A549 (cell line): Measurements from ENCODE around the gene PIGC. TPM values are rescaled to one million over a fixed set of nuclear protein-coding genes. Genes with fewer than 3 reads are reported as not detected.

Experiments
- ATAC-seq, 2 experiments: fragments of 200-7000 bp in 1 of 2; fragments of >200 bp in 1 of 2; cut with Nextera tagmentation in 1 of 2; cut with Tn5 transposase in 1 of 2; 3 replicates each; pipeline versions ENCODE4 v1.8.0 to v1.9.1; 2018 to 2020; ENCODE audit warnings: mild to moderate bottlenecking in 1 of 2, moderate library complexity in 1 of 2
- CTCF ChIA-PET: fragments of 300-600 bp; sonication (Branson Sonifier 250); formaldehyde crosslinking; extraction: SDS; loops from one replicate; lab custom pipeline; 2021; ENCODE audit warnings: antibody characterized with exemption, inconsistent platforms; lab: Yijun Ruan, JAX
- POLR2A ChIA-PET: fragments of 350-600 bp; formaldehyde crosslinking; extraction: SDS; loops from one replicate; lab custom pipeline; 2021; ENCODE audit warnings: antibody characterized with exemption, inconsistent platforms; lab: Yijun Ruan, JAX
- DNase-seq, 2 experiments: peaks; one replicate each; pipeline versions ENCODE4 v3.0.0 to v3.0.0-alpha.2; 2011 to 2016; ENCODE audit warnings: low read depth in 1 of 2, low spot score in 1 of 2
- FAIRE-seq: peaks from 2 replicates; lab custom pipeline; 2011; peaks lifted over from hg19 to GRCh38; lab: Jason Lieb, UNC
- H3K27ac ChIP-seq, 2 experiments: fragments of >200 bp; sonication (Bioruptor Twin); formaldehyde crosslinking; 3 replicates each; pipeline ENCODE4 v1.5.1; 2016 to 2017
- H3K4me1 ChIP-seq: fragments of >200 bp; sonication (Bioruptor Twin); formaldehyde crosslinking; 3 replicates; pipeline ENCODE4 v1.6.1; 2016
- H3K4me2 ChIP-seq: fragments of >200 bp; sonication (Bioruptor Twin); formaldehyde crosslinking; 3 replicates; pipeline ENCODE4 v1.6.1; 2016
- H3K4me3 ChIP-seq: fragments of >200 bp; sonication (Bioruptor Twin); formaldehyde crosslinking; 3 replicates; pipeline ENCODE4 v1.5.1; 2016
- H3K9me3 ChIP-seq: fragments of >200 bp; sonication (Bioruptor Twin); formaldehyde crosslinking; 3 replicates; pipeline ENCODE4 v1.6.1; 2016
- CBX2 ChIP-seq: fragments of 200-600 bp; sonication (generic); IDR thresholded peaks from 2 replicates; pipeline ENCODE4 v1.6.1; 2016; ENCODE audit warnings: low read depth, mild to moderate bottlenecking, borderline replicate concordance
- CBX8 ChIP-seq: fragments of 200-600 bp; sonication (generic); IDR thresholded peaks from 2 replicates; pipeline ENCODE4 v1.6.1; 2016
- CHD4 ChIP-seq: fragments of 200-600 bp; sonication (generic); IDR thresholded peaks from 2 replicates; pipeline ENCODE4 v1.6.1; 2016; ENCODE audit warnings: antibody characterized with exemption, mild to moderate bottlenecking, borderline replicate concordance
- EHMT2 ChIP-seq: fragments of 200-600 bp; sonication (generic); IDR thresholded peaks from 2 replicates; pipeline ENCODE4 v1.6.1; 2016; ENCODE audit warnings: antibody characterized with exemption, low read depth, mild to moderate bottlenecking, moderate library complexity
- ELK1 ChIP-seq: fragments of 150-350 bp; IDR thresholded peaks from 2 replicates; pipeline ENCODE4 v1.6.1; 2014; ENCODE audit warnings: low read depth, mild to moderate bottlenecking, low read length
- EP300 ChIP-seq, 2 experiments: fragments of >200 bp; sonication (Bioruptor Twin); formaldehyde crosslinking; IDR thresholded peaks; 2 replicates in 1 of 2; 3 replicates in 1 of 2; pipeline ENCODE4 v1.6.1; 2016 to 2017
- GATA3 ChIP-seq: IDR thresholded peaks from 2 replicates; pipeline ENCODE4 v1.6.1; 2012; ENCODE audit warnings: borderline replicate concordance
- HEYL ChIP-seq: fragments of 250-450 bp; sonication (Bioruptor Pico); IDR thresholded peaks from 2 replicates; pipeline ENCODE4 v1.8.0; 2021; ENCODE audit warnings: mild to moderate bottlenecking, moderate library complexity
- HMGXB4 ChIP-seq: fragments of 250-450 bp; sonication (Bioruptor Pico); IDR thresholded peaks from 2 replicates; pipeline ENCODE4 v1.5.0; 2021; ENCODE audit warnings: mild to moderate bottlenecking, moderate library complexity, borderline replicate concordance
- HOXA7 ChIP-seq: fragments of 250-450 bp; sonication (Bioruptor Pico); IDR thresholded peaks from 2 replicates; pipeline ENCODE4 v1.5.0; 2020; ENCODE audit warnings: mild to moderate bottlenecking, moderate library complexity
- HOXB13 ChIP-seq: fragments of 250-450 bp; sonication (Bioruptor Pico); IDR thresholded peaks from 2 replicates; pipeline ENCODE4 v1.5.0; 2020; ENCODE audit warnings: low read depth, mild to moderate bottlenecking, moderate library complexity
- HOXB5 ChIP-seq: fragments of 250-450 bp; sonication (Bioruptor Pico); IDR thresholded peaks from 2 replicates; pipeline ENCODE4 v1.5.0; 2020; ENCODE audit warnings: mild to moderate bottlenecking, moderate library complexity
- JUN ChIP-seq, 2 experiments: fragments of >200 bp; sonication (Bioruptor Twin); formaldehyde crosslinking; IDR thresholded peaks; 2 replicates in 1 of 2; 3 replicates in 1 of 2; pipeline ENCODE4 v1.6.1; 2016 to 2017
- KDM5A ChIP-seq: fragments of 200-600 bp; sonication (generic); IDR thresholded peaks from 2 replicates; pipeline ENCODE4 v1.6.1; 2016; ENCODE audit warnings: antibody characterized with exemption, mild to moderate bottlenecking
- MAZ ChIP-seq: fragments of 150-350 bp; IDR thresholded peaks from 2 replicates; pipeline ENCODE4 v1.6.1; 2014; ENCODE audit warnings: antibody characterized with exemption, low read depth, low read length, borderline replicate concordance
- MYC ChIP-seq: IDR thresholded peaks from 2 replicates; pipeline ENCODE4 v1.6.1; 2012; ENCODE audit warnings: mild to moderate bottlenecking, inconsistent platforms, low read length, improper control_type of control experiment, borderline replicate concordance
- NFE2L2 ChIP-seq: fragments of 150-350 bp; conservative IDR thresholded peaks from 2 replicates; pipeline ENCODE4 v1.6.1; 2014; ENCODE audit warnings: low read length
- PHF8 ChIP-seq: fragments of 200-600 bp; sonication (generic); IDR thresholded peaks from 2 replicates; pipeline ENCODE4 v1.6.1; 2016; ENCODE audit warnings: low read depth, mild to moderate bottlenecking, antibody characterized with exemption, moderate library complexity, borderline replicate concordance
- POLR2A ChIP-seq: IDR thresholded peaks from 2 replicates; pipeline ENCODE4 v1.6.1; 2012; ENCODE audit warnings: mild to moderate bottlenecking, low read length
- RARB ChIP-seq: fragments of 250-450 bp; sonication (Bioruptor Pico); IDR thresholded peaks from 2 replicates; pipeline ENCODE4 v1.8.0; 2021; ENCODE audit warnings: mild to moderate bottlenecking, moderate library complexity
- RFX5 ChIP-seq: fragments of 450-650 bp; IDR thresholded peaks from 2 replicates; pipeline ENCODE4 v1.7.1; 2014; ENCODE audit warnings: antibody characterized with exemption, mild to moderate bottlenecking, moderate library complexity
- RNF2 ChIP-seq: fragments of 200-600 bp; sonication (generic); IDR thresholded peaks from 2 replicates; pipeline ENCODE4 v1.6.1; 2016; ENCODE audit warnings: low read depth, mild to moderate bottlenecking, antibody characterized with exemption, moderate library complexity, borderline replicate concordance
- SREBF2 ChIP-seq: fragments of 450-650 bp; IDR thresholded peaks from 2 replicates; pipeline ENCODE4 v1.6.1; 2014; ENCODE audit warnings: mild to moderate bottlenecking, moderate library complexity
- ZSCAN20 ChIP-seq: fragments of 250-450 bp; sonication (Bioruptor Pico); IDR thresholded peaks from 2 replicates; pipeline ENCODE4 v1.8.0; 2022; ENCODE audit warnings: mild to moderate bottlenecking, moderate library complexity
- WGBS: methylation state at CpG from one replicate; pipeline ENCODE4 v1.1.6; 2017; ENCODE audit errors: missing lambda C conversion rate; 5-methylcytosine and 5-hydroxymethylcytosine counted together
- polyA plus RNA-seq, 4 experiments: library from polyadenylated mRNA; depleted of rRNA in 3 of 4; stranded (reverse); fragments of >200 nt; fragmentation: RNase III in 1 of 4; extraction: RNeasy Plus Mini Kit Qiagen cat#74134 plus additional on column Dnase treatment in 1 of 4; gene quantifications; 2 replicates in 3 of 4; 3 replicates in 1 of 4; pipeline ENCODE4 v1.2.3, GENCODE V29; 2011 to 2017
- TF ChIP-seq, protein P1 (sequence below): fragments of 450-650 bp; IDR thresholded peaks from 2 replicates; pipeline ENCODE4 v1.6.1; 2014; ENCODE audit warnings: antibody characterized with exemption

The PIGC gene
- polyA plus RNA-seq, 2 of the 4 experiments (the other 2 are of a cell fraction), result 30.7 to 50.0 TPM

- POLR2A ChIA-PET, result no interaction called here
- ATAC-seq, result no peak
- CTCF ChIA-PET, result interaction anchor here (1.4 to 2.5 kb wide), 7 partner anchors 10 to 431 kb away, joined by 3 to 10 read pairs (median 4); no protein-coding TSS in a partner anchor
- FAIRE-seq, result no peak
- TF ChIP-seq EHMT2 (no peak), POLR2A (no peak)
- H3K9me3 ChIP-seq, result no peaks in the 10 kb centered on the region
- no peak for DNase-seq
- 62% methylated on average over 4 of the region's 4 CpGs for WGBS
- peaks cover 12% of the 10 kb centered on the region; the same call in 2 of the 3 replicates for H3K4me1 ChIP-seq
- H3K4me3 ChIP-seq, result no peak overlapping the region
- H3K27ac ChIP-seq, result no peak overlapping the region
- no peak overlapping the region for H3K4me2 ChIP-seq
These were observed 27.3 kb downstream of the PIGC start for GRCh38 chr1:172416496-172417035.

GRCh38 chr1:172414331-172414730 is 29.5 kb downstream of the PIGC start:
- Histone ChIP-seq H3K9me3 (no peaks in the 10 kb centered on the region), H3K4me1 (peaks cover 12% of the 10 kb centered on the region; the same call in 2 of the 3 replicates), H3K27ac (no peak overlapping the region), H3K4me2 (no peak overlapping the region), H3K4me3 (no peak overlapping the region)
- CTCF ChIA-PET, result interaction anchor here (1.5 kb wide), 1 partner anchor 15 kb away, joined by 3 read pairs; no protein-coding TSS in a partner anchor
- TF ChIP-seq HOXA7 (CRISPR knock-in tag) (no peak), RNF2 (no peak), MAZ (no peak)
- POLR2A ChIA-PET, result no interaction called here
- no peak for FAIRE-seq
- no peak for DNase-seq
- ATAC-seq, result no peak

- H3K4me3 ChIP-seq, result no peak overlapping the region
- WGBS, result 62% methylated on average over 2 of the region's 2 CpGs
- ChIA-PET CTCF (interaction anchor here (0.7 to 1.3 kb wide), 3 partner anchors 13 to 410 kb away, joined by 3 to 5 read pairs (median 3); no protein-coding TSS in a partner anchor), POLR2A (interaction anchor here (0.6 kb wide), 1 partner anchor 21 kb away, joined by 4 read pairs; no protein-coding TSS in a partner anchor)
- no peak for TF ChIP-seq POLR2A
- TF ChIP-seq, protein P1, sequence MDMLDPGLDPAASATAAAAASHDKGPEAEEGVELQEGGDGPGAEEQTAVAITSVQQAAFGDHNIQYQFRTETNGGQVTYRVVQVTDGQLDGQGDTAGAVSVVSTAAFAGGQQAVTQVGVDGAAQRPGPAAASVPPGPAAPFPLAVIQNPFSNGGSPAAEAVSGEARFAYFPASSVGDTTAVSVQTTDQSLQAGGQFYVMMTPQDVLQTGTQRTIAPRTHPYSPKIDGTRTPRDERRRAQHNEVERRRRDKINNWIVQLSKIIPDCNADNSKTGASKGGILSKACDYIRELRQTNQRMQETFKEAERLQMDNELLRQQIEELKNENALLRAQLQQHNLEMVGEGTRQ, result no peak
- no peak for TF ChIP-seq HOXA7 (CRISPR knock-in tag)
- TF ChIP-seq RFX5, result no peak
- no peak for TF ChIP-seq ZSCAN20 (CRISPR knock-in tag)
- TF ChIP-seq RNF2, result no peak
- no peak for TF ChIP-seq EP300 (IDR thresholded peaks at IDR 0.05)
- TF ChIP-seq CHD4, result no peak
- no peak for TF ChIP-seq GATA3
- TF ChIP-seq SREBF2, result no peak
- TF ChIP-seq HOXB5 (CRISPR knock-in tag), result no peak
- no peak overlapping the region for H3K4me2 ChIP-seq
- DNase-seq (no peak), ATAC-seq (no peak), FAIRE-seq (no peak)
- H3K27ac ChIP-seq, result no peak overlapping the region
- H3K9me3 ChIP-seq, result no peaks in the 10 kb centered on the region
- peaks cover 8% of the 10 kb centered on the region; the same call in 2 of the 3 replicates for H3K4me1 ChIP-seq
These were observed 32.0 kb downstream of the PIGC start for GRCh38 chr1:172411791-172412338.

- CTCF ChIA-PET, result interaction anchor here (0.5 kb wide), 1 partner anchor 430 kb away, joined by 3 read pairs; no protein-coding TSS in a partner anchor
- H3K27ac ChIP-seq, result no peak overlapping the region
- POLR2A ChIA-PET, result no interaction called here
- H3K9me3 ChIP-seq, result no peaks in the 10 kb centered on the region
- no peak overlapping the region for H3K4me3 ChIP-seq
- ATAC-seq, result no peak
- H3K4me1 ChIP-seq, result peaks cover 4% of the 10 kb centered on the region; the same call in 2 of the 3 replicates
- no peak overlapping the region for H3K4me2 ChIP-seq
- DNase-seq, result no peak
- WGBS, result 91% methylated on average over 1 of the region's 1 CpG
- no peak for FAIRE-seq
- no peak for TF ChIP-seq MYC
- no peak for TF ChIP-seq JUN (IDR thresholded peaks at IDR 0.05)
- TF ChIP-seq HOXB13, result no peak
- TF ChIP-seq PHF8, result no peak
- TF ChIP-seq, protein P1, result no peak
- no peak for TF ChIP-seq EHMT2
- TF ChIP-seq MAZ, result no peak
- TF ChIP-seq ELK1, result no peak
- TF ChIP-seq NFE2L2, result no peak
- no peak for TF ChIP-seq HMGXB4 (CRISPR knock-in tag)
- no peak for TF ChIP-seq RFX5
- TF ChIP-seq KDM5A, result no peak
- no peak for TF ChIP-seq HEYL (CRISPR knock-in tag)
- no peak for TF ChIP-seq POLR2A
- TF ChIP-seq RARB (CRISPR knock-in tag), result no peak
- TF ChIP-seq CBX2, result no peak
- no peak for TF ChIP-seq CBX8
These were observed 33.8 kb downstream of the PIGC start for GRCh38 chr1:172410027-172410426.
